ENCODE data around the gene PADI2.

Gene PADI2

DNA sequence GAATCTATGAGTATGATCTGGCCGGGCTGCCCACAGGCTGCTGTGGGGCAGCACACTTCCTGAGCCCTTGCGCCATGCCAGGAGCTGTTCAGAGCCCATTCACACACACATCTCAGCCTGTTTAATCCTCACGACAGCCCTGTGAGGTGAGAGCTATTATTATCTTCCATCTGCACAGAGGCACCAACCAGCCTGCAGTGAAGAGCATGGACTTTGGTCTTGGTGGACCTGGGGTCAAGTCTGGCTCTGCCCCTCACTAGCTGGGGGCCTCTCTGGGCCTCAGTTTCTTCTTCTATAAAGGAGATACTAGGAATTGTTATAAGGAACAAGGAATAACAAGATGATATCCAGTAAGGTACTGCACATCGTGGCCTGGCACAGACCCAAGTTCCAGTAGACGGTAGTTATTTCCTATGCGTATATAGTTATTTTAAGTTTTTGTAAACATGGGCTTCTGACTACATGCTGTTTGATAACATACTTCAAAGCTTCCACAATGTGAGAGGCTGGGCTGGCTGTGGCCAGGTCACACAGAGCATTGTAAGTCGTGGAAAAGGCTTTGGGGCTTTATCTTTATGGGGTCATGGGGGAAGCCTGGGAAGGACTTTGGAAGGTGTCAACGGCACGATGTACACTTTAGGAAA lies 3.4 kb upstream of the PADI2 start:
- Histone ChIP-seq H2AFZ (ENCODE audit: low read length) (no peak overlapping the region), H3K27me3 (ENCODE audit: insufficient read depth, low read length, poor library complexity, severe bottlenecking) (no peaks in the 10 kb centered on the region), H3K36me3 (ENCODE audit: insufficient read depth, low read length) (no peaks in the 10 kb centered on the region), H3K4me3 (ENCODE audit: low read length, poor library complexity, severe bottlenecking) (no peak overlapping the region), H3K9me3 (ENCODE audit: insufficient read depth, low read depth, low read length) (no peaks in the 10 kb centered on the region), H3K79me2 (ENCODE audit: insufficient read depth, low read length) (no peaks in the 10 kb centered on the region), H3K4me1 (ENCODE audit: insufficient read depth, low read length, poor library complexity, severe bottlenecking) (peaks cover 21% of the 10 kb centered on the region), H3K9ac (ENCODE audit: low read depth, low read length, poor library complexity, severe bottlenecking) (no peak overlapping the region), H3K9me2 (replicated peaks; ENCODE audit: low read depth, low read length) (no peaks in the 10 kb centered on the region), H4K20me1 (ENCODE audit: insufficient read depth, low read length, poor library complexity, severe bottlenecking) (no peaks in the 10 kb centered on the region), H3F3A (ENCODE audit: low read depth) (no peaks in the 10 kb centered on the region), H3K4me2 (ENCODE audit: low read depth, low read length, poor library complexity, severe bottlenecking) (no peak overlapping the region)
- TF ChIP-seq, protein P1, sequence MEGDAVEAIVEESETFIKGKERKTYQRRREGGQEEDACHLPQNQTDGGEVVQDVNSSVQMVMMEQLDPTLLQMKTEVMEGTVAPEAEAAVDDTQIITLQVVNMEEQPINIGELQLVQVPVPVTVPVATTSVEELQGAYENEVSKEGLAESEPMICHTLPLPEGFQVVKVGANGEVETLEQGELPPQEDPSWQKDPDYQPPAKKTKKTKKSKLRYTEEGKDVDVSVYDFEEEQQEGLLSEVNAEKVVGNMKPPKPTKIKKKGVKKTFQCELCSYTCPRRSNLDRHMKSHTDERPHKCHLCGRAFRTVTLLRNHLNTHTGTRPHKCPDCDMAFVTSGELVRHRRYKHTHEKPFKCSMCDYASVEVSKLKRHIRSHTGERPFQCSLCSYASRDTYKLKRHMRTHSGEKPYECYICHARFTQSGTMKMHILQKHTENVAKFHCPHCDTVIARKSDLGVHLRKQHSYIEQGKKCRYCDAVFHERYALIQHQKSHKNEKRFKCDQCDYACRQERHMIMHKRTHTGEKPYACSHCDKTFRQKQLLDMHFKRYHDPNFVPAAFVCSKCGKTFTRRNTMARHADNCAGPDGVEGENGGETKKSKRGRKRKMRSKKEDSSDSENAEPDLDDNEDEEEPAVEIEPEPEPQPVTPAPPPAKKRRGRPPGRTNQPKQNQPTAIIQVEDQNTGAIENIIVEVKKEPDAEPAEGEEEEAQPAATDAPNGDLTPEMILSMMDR (conservative IDR thresholded peaks at IDR 0.05; ENCODE audit: low read length): no peak
- TF ChIP-seq EZH2phosphoT487 (IDR thresholded peaks at IDR 0.05; ENCODE audit: borderline replicate concordance): no peak

DNA sequence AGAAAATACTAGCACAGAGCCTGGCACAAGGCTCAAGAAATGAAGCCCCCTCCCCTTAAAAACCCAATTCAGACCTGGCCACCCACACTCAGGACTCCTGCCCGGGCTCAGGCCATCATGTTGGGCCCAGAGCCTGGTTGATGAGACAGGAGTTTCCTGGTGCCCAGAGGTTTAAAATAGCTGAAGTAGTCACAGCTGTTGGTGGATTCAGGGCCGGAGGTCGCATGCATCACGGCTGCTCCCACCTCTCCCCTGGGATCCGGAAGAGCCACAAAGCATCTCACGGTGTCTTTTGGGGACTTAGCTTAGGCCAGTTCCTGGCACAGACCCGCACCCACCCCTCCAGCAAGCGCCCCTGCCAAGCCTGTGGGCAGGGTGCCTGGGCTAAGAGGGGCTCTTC lies 2.6 kb upstream of the PADI2 start:
- H3K36me3 ChIP-seq (ENCODE audit: insufficient read depth, low read length): no peaks in the 10 kb centered on the region
- peak overlapping the region; percentile 10 for H3K9ac ChIP-seq (ENCODE audit: low read depth, low read length, poor library complexity, severe bottlenecking)

DNA sequence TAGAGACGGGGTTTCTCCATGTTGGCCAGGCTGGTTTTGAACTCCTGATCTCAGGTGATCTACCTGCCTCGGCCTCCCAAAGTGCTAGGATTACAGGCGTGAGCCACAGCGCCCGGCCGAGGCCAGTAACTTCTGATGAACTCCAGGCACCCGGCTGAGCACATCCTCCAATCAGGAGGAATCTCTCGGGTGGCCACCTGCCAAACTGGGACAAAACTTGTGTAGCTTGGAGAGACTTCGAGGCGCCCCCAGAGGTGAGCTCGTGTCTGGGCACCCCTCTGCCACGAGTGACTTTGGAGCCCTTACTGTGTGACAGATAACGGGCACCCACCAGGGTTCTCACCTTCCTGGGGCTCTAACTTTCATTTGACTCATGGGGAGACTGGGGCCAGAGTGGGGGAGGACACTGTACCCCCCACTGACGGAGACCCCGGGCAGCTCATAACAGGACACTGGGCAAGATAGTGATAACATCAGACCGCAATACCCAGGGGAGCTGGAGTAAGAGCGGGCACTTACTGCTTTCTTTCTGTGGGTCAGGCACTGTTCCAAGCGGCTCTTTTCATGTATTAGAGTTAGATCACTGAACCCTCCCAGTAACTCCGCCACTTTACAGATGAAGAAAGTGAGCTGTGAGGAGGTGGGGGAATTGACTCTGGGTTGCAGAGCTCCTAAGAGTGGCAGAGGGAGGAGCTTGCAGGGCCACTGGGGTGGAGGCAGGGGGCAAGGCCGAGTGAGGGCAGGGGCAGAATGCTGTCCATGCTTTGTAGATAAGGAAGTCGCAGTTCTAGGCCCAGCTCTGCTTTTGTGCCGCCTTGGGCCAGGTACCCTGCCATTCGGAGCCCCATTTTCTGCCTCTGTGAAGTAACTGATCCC lies 1.9 kb upstream of the PADI2 start:
- H2AFZ ChIP-seq (ENCODE audit: low read length): 0 out of 2 replicates have a peak overlapping the region, but pooled peaks have one; percentile 52

More for the DNA sequence above, 2.6 kb upstream of the PADI2 start:
- Histone ChIP-seq H3K79me2 (ENCODE audit: insufficient read depth, low read length) (no peaks in the 10 kb centered on the region), H3K27me3 (ENCODE audit: insufficient read depth, low read length, poor library complexity, severe bottlenecking) (no peaks in the 10 kb centered on the region), H4K20me1 (ENCODE audit: insufficient read depth, low read length, poor library complexity, severe bottlenecking) (no peaks in the 10 kb centered on the region), H3K4me2 (ENCODE audit: low read depth, low read length, poor library complexity, severe bottlenecking) (no peak overlapping the region), H3K4me3 (ENCODE audit: low read length, poor library complexity, severe bottlenecking) (no peak overlapping the region), H2AFZ (ENCODE audit: low read length) (0 out of 2 replicates have a peak overlapping the region, but pooled peaks have one; percentile 52), H3K9me3 (ENCODE audit: insufficient read depth, low read depth, low read length) (no peaks in the 10 kb centered on the region), H3K9me2 (replicated peaks; ENCODE audit: low read depth, low read length) (no peaks in the 10 kb centered on the region), H3K4me1 (ENCODE audit: insufficient read depth, low read length, poor library complexity, severe bottlenecking) (peaks cover 21% of the 10 kb centered on the region), H3F3A (ENCODE audit: low read depth) (no peaks in the 10 kb centered on the region)
- TF ChIP-seq, protein P1 (conservative IDR thresholded peaks at IDR 0.05; ENCODE audit: low read length): no peak
- TF ChIP-seq EZH2phosphoT487 (IDR thresholded peaks at IDR 0.05; ENCODE audit: borderline replicate concordance): no peak

More for the DNA sequence above, 1.9 kb upstream of the PADI2 start:
- no peak overlapping the region for H3K4me2 ChIP-seq (ENCODE audit: low read depth, low read length, poor library complexity, severe bottlenecking)
- no peaks in the 10 kb centered on the region for H3F3A ChIP-seq (ENCODE audit: low read depth)
- H3K9me2 ChIP-seq (replicated peaks; ENCODE audit: low read depth, low read length): no peaks in the 10 kb centered on the region
- no peak overlapping the region for H3K4me3 ChIP-seq (ENCODE audit: low read length, poor library complexity, severe bottlenecking)
- H3K9ac ChIP-seq (ENCODE audit: low read depth, low read length, poor library complexity, severe bottlenecking): peak overlapping the region; percentile 10
- no peaks in the 10 kb centered on the region for H3K9me3 ChIP-seq (ENCODE audit: insufficient read depth, low read depth, low read length)
- H4K20me1 ChIP-seq (ENCODE audit: insufficient read depth, low read length, poor library complexity, severe bottlenecking): no peaks in the 10 kb centered on the region
- H3K27me3 ChIP-seq (ENCODE audit: insufficient read depth, low read length, poor library complexity, severe bottlenecking): no peaks in the 10 kb centered on the region
- H3K79me2 ChIP-seq (ENCODE audit: insufficient read depth, low read length): no peaks in the 10 kb centered on the region
- H3K4me1 ChIP-seq (ENCODE audit: insufficient read depth, low read length, poor library complexity, severe bottlenecking): peaks cover 21% of the 10 kb centered on the region
- TF ChIP-seq, protein P1 (conservative IDR thresholded peaks at IDR 0.05; ENCODE audit: low read length): no peak
- TF ChIP-seq EZH2phosphoT487 (IDR thresholded peaks at IDR 0.05; ENCODE audit: borderline replicate concordance): no peak
- no peaks in the 10 kb centered on the region for H3K36me3 ChIP-seq (ENCODE audit: insufficient read depth, low read length)

All from Loucy (cell line).